Fibroblast of the aortic adventitia (primary cell): ENCODE data around the gene TFPI. TPM values are rescaled to one million over a fixed set of nuclear protein-coding genes. Genes with fewer than 3 reads are reported as not detected.
"Not testable (repeated sequence)": the region's sequence is repeated elsewhere in the genome, so short reads cannot be mapped to it uniquely, and the experiment has no call there.

Experiments used
- DNase-seq: peaks from one replicate; pipeline ENCODE4 v3.0.0-alpha.2; 2010; ENCODE audit warnings: low read depth
- H3K4me3 ChIP-seq: 2 replicates; pipeline ENCODE4 v1.5.1; 2011; ENCODE audit warnings: low read depth, mild to moderate bottlenecking, control low read depth, low read length, moderate library complexity
- CTCF ChIP-seq: IDR thresholded peaks from 2 replicates; pipeline ENCODE4 v1.5.1; 2011; ENCODE audit warnings: mild to moderate bottlenecking, low read length, control low read depth, inconsistent platforms; ENCODE audit not compliant: insufficient read depth
- total RNA-seq: library from RNA; depleted of rRNA; stranded (reverse); fragments of >200 nt; gene quantifications from 2 replicates; pipeline ENCODE4 v1.2.3, GENCODE V29; 2012; ENCODE audit warnings: low replicate concordance

TFPI gene
- total RNA-seq, 1 donor, result 596 TPM

GRCh38 chr2:187573722-187574121, 19.5 kb upstream of the TFPI start:
- no peak for TF ChIP-seq CTCF
- DNase-seq, result no peak
- H3K4me3 ChIP-seq, result no peak overlapping the region

GRCh38 chr2:187571996-187572395, 17.8 kb upstream of the TFPI start:
- not testable (repeated sequence) for DNase-seq, H3K4me3 ChIP-seq

GRCh38 chr2:187569571-187569970, 15.3 kb upstream of the TFPI start:
- no peak for TF ChIP-seq CTCF
- DNase-seq, result no peak

GRCh38 chr2:187569042-187569441, 14.8 kb upstream of the TFPI start:
- TF ChIP-seq CTCF, result no peak
- H3K4me3 ChIP-seq, result no peak overlapping the region
- no peak for DNase-seq

More at GRCh38 chr2:187569571-187569970, 15.3 kb upstream of the TFPI start:
- no peak overlapping the region for H3K4me3 ChIP-seq

GRCh38 chr2:187567126-187567525, 12.9 kb upstream of the TFPI start:
- H3K4me3 ChIP-seq, result no peak overlapping the region
- DNase-seq, result peak; percentile 77
- TF ChIP-seq CTCF, result no peak

GRCh38 chr2:187566712-187567111, 12.5 kb upstream of the TFPI start:
- no peak for DNase-seq
- H3K4me3 ChIP-seq, result no peak overlapping the region
- no peak for TF ChIP-seq CTCF

- no peak for DNase-seq
- TF ChIP-seq CTCF, result no peak
- no peak overlapping the region for H3K4me3 ChIP-seq
These were observed 12.0 kb upstream of the TFPI start for GRCh38 chr2:187566266-187566665.

- H3K4me3 ChIP-seq, DNase-seq: not testable (repeated sequence)
These were observed 11.4 kb upstream of the TFPI start for GRCh38 chr2:187565618-187566017.

- not testable (repeated sequence) for DNase-seq, H3K4me3 ChIP-seq
These were observed 2.3 kb upstream of the TFPI start for GRCh38 chr2:187556493-187556892.
